A549 (cell line): ENCODE results near the gene CLEC16A. TPM values are rescaled to one million over a fixed set of nuclear protein-coding genes. Genes with fewer than 3 reads are reported as not detected.

Source experiments
- ATAC-seq, 2 experiments: fragments of 200-7000 bp in 1 of 2; fragments of >200 bp in 1 of 2; cut with Nextera tagmentation in 1 of 2; cut with Tn5 transposase in 1 of 2; 3 replicates each; pipeline versions ENCODE4 v1.8.0 to v1.9.1; 2018 to 2020; ENCODE audit warnings: mild to moderate bottlenecking in 1 of 2, moderate library complexity in 1 of 2
- CTCF ChIA-PET: fragments of 300-600 bp; sonication (Branson Sonifier 250); formaldehyde crosslinking; extraction: SDS; loops from one replicate; lab custom pipeline; 2021; ENCODE audit warnings: antibody characterized with exemption, inconsistent platforms; lab: Yijun Ruan, JAX
- POLR2A ChIA-PET: fragments of 350-600 bp; formaldehyde crosslinking; extraction: SDS; loops from one replicate; lab custom pipeline; 2021; ENCODE audit warnings: antibody characterized with exemption, inconsistent platforms; lab: Yijun Ruan, JAX
- DNase-seq, 2 experiments: peaks; one replicate each; pipeline versions ENCODE4 v3.0.0 to v3.0.0-alpha.2; 2011 to 2016; ENCODE audit warnings: low read depth in 1 of 2, low spot score in 1 of 2
- FAIRE-seq: peaks from 2 replicates; lab custom pipeline; 2011; peaks lifted over from hg19 to GRCh38; lab: Jason Lieb, UNC
- H3K27ac ChIP-seq, 2 experiments: fragments of >200 bp; sonication (Bioruptor Twin); formaldehyde crosslinking; 3 replicates each; pipeline ENCODE4 v1.5.1; 2016 to 2017
- H3K4me1 ChIP-seq: fragments of >200 bp; sonication (Bioruptor Twin); formaldehyde crosslinking; 3 replicates; pipeline ENCODE4 v1.6.1; 2016
- H3K4me2 ChIP-seq: fragments of >200 bp; sonication (Bioruptor Twin); formaldehyde crosslinking; 3 replicates; pipeline ENCODE4 v1.6.1; 2016
- H3K4me3 ChIP-seq: fragments of >200 bp; sonication (Bioruptor Twin); formaldehyde crosslinking; 3 replicates; pipeline ENCODE4 v1.5.1; 2016
- H3K9me3 ChIP-seq: fragments of >200 bp; sonication (Bioruptor Twin); formaldehyde crosslinking; 3 replicates; pipeline ENCODE4 v1.6.1; 2016
- BCL3 ChIP-seq: fragments of >200 bp; sonication (Bioruptor Twin); formaldehyde crosslinking; IDR thresholded peaks from 3 replicates; pipeline ENCODE4 v1.6.1; 2016
- CEBPB ChIP-seq, 2 experiments: fragments of >200 bp in 1 of 2; sonication (Bioruptor Twin) in 1 of 2; formaldehyde crosslinking in 1 of 2; IDR thresholded peaks; 2 replicates each; pipeline ENCODE4 v1.6.1; 2012 to 2016
- CHD4 ChIP-seq: fragments of 200-600 bp; sonication (generic); IDR thresholded peaks from 2 replicates; pipeline ENCODE4 v1.6.1; 2016; ENCODE audit warnings: antibody characterized with exemption, mild to moderate bottlenecking, borderline replicate concordance
- E2F6 ChIP-seq: IDR thresholded peaks from 2 replicates; pipeline ENCODE4 v1.6.1; 2012; ENCODE audit warnings: low read depth, borderline replicate concordance
- EHF ChIP-seq: fragments of 250-450 bp; sonication (Bioruptor Pico); IDR thresholded peaks from 2 replicates; pipeline ENCODE4 v1.5.0; 2020; ENCODE audit warnings: mild to moderate bottlenecking
- GATA3 ChIP-seq: IDR thresholded peaks from 2 replicates; pipeline ENCODE4 v1.6.1; 2012; ENCODE audit warnings: borderline replicate concordance
- HOXB13 ChIP-seq: fragments of 250-450 bp; sonication (Bioruptor Pico); IDR thresholded peaks from 2 replicates; pipeline ENCODE4 v1.5.0; 2020; ENCODE audit warnings: low read depth, mild to moderate bottlenecking, moderate library complexity
- HOXB5 ChIP-seq: fragments of 250-450 bp; sonication (Bioruptor Pico); IDR thresholded peaks from 2 replicates; pipeline ENCODE4 v1.5.0; 2020; ENCODE audit warnings: mild to moderate bottlenecking, moderate library complexity
- JUNB ChIP-seq: fragments of >200 bp; sonication (Bioruptor Twin); formaldehyde crosslinking; IDR thresholded peaks from 2 replicates; pipeline ENCODE4 v1.6.1; 2016
- MAFK ChIP-seq: fragments of 450-650 bp; IDR thresholded peaks from 2 replicates; pipeline ENCODE4 v1.6.1; 2014; ENCODE audit not compliant: partially characterized antibody
- MAZ ChIP-seq: fragments of 150-350 bp; IDR thresholded peaks from 2 replicates; pipeline ENCODE4 v1.6.1; 2014; ENCODE audit warnings: antibody characterized with exemption, low read depth, low read length, borderline replicate concordance
- MYC ChIP-seq: IDR thresholded peaks from 2 replicates; pipeline ENCODE4 v1.6.1; 2012; ENCODE audit warnings: mild to moderate bottlenecking, inconsistent platforms, low read length, improper control_type of control experiment, borderline replicate concordance
- NPAS2 ChIP-seq: fragments of 250-450 bp; sonication (Bioruptor Pico); IDR thresholded peaks from 2 replicates; pipeline ENCODE4 v1.8.0; 2022; ENCODE audit warnings: mild to moderate bottlenecking, moderate library complexity, borderline replicate concordance
- NR3C1 ChIP-seq: fragments of >200 bp; sonication (Bioruptor Twin); formaldehyde crosslinking; IDR thresholded peaks from 3 replicates; pipeline ENCODE4 v1.6.1; 2017
- PBX3 ChIP-seq: IDR thresholded peaks from 2 replicates; pipeline ENCODE4 v1.6.1; 2012
- POLR2A ChIP-seq: IDR thresholded peaks from 2 replicates; pipeline ENCODE4 v1.6.1; 2012; ENCODE audit warnings: mild to moderate bottlenecking, low read length
- RFX5 ChIP-seq: fragments of 450-650 bp; IDR thresholded peaks from 2 replicates; pipeline ENCODE4 v1.7.1; 2014; ENCODE audit warnings: antibody characterized with exemption, mild to moderate bottlenecking, moderate library complexity
- SMC3 ChIP-seq: fragments of >200 bp; sonication (Bioruptor Twin); formaldehyde crosslinking; IDR thresholded peaks from 3 replicates; pipeline ENCODE4 v1.6.1; 2018; ENCODE audit warnings: inconsistent platforms
- TFCP2L1 ChIP-seq: fragments of 250-450 bp; sonication (Bioruptor Pico); IDR thresholded peaks from 2 replicates; pipeline ENCODE4 v1.5.0; 2021; ENCODE audit warnings: mild to moderate bottlenecking
- USF2 ChIP-seq: fragments of 450-650 bp; IDR thresholded peaks from 2 replicates; pipeline ENCODE4 v1.6.1; 2014; ENCODE audit warnings: antibody characterized with exemption
- ZC3H11A ChIP-seq: fragments of 450-650 bp; IDR thresholded peaks from 2 replicates; pipeline ENCODE4 v1.6.1; 2014; ENCODE audit warnings: antibody characterized with exemption, mild to moderate bottlenecking
- ZFP36 ChIP-seq: fragments of 450-650 bp; IDR thresholded peaks from 2 replicates; pipeline ENCODE4 v1.6.1; 2014; ENCODE audit warnings: borderline replicate concordance; ENCODE audit not compliant: partially characterized antibody
- WGBS: methylation state at CpG from one replicate; pipeline ENCODE4 v1.1.6; 2017; ENCODE audit errors: missing lambda C conversion rate; 5-methylcytosine and 5-hydroxymethylcytosine counted together
- polyA plus RNA-seq, 4 experiments: library from polyadenylated mRNA; depleted of rRNA in 3 of 4; stranded (reverse); fragments of >200 nt; fragmentation: RNase III in 1 of 4; extraction: RNeasy Plus Mini Kit Qiagen cat#74134 plus additional on column Dnase treatment in 1 of 4; gene quantifications; 2 replicates in 3 of 4; 3 replicates in 1 of 4; pipeline ENCODE4 v1.2.3, GENCODE V29; 2011 to 2017

CLEC16A gene
- polyA plus RNA-seq, 2 of the 4 experiments (the other 2 are of a cell fraction) = 8.3 to 10.4 TPM

DNA sequence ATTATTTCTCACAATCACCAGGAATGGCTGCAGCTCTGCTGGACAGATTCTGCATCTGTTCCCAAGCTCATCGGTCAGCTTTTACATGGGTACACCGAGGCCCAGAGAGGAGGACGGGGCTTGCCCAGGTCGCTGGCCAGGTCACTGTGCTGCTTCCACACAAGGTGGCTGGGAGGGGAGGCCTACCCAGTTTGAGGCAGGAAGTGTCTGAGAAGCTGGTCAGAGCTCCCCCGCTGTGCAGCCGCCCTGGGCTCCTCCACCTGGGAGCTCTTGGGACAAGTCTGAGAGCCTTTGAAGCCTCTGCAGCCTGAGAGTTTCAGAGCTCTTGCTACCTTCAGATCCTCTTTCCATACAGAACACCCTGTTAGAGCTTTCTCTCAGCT is 143.3 kb downstream of the CLEC16A start:
- CTCF ChIA-PET = interaction anchor here (0.7 to 1.4 kb wide), 5 partner anchors 9 to 123 kb away, joined by 3 to 4 read pairs (median 3); no protein-coding TSS in a partner anchor

DNA sequence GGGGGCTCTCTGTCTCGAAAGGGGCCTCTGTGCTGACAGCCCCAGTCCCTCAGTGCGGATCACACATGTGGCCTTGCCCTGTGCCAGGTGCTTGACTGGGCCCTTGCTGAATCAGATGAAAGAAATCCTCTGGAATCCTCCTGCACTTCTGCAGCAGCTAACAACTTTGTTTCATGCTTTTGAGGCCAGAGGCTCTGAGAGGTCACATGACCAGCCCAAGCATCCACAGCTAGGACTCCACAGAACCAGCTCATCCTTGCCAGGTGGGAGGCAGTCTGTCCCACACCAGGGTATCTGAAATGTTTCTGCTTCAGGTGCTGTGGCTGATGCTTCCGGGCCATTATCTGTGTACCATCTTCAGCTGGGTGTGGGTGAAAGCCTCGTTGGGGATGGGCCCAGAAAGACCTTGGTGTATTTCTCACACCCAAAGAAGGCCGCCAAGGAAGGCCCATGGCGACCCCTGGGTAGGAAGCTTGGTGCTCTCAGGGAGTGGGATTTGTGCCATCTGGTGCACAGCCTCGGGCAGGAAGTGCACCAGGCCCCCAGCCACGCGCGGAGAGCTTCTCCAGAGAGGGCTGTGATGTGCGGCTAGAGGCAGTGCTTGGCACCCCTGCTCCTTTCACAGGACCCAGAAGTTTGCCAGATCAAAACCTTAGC is 143.8 kb downstream of the CLEC16A start:
- DNase-seq = no peak
- WGBS = 81% methylated on average over 8 of the region's 11 CpGs
- POLR2A ChIA-PET = no interaction called here
- Histone ChIP-seq H3K4me3 (no peak overlapping the region), H3K9me3 (no peaks in the 10 kb centered on the region), H3K4me2 (no peak overlapping the region), H3K4me1 (no peaks in the 10 kb centered on the region), H3K27ac (no peak overlapping the region)
- CTCF ChIA-PET = interaction anchor here (0.7 to 1.4 kb wide), 5 partner anchors 9 to 124 kb away, joined by 3 to 4 read pairs (median 3); no protein-coding TSS in a partner anchor
- no peak for ATAC-seq
- no peak for FAIRE-seq
- no peak for TF ChIP-seq JUNB
- TF ChIP-seq USF2 = peak; percentile 22; the same call in 1 of the 2 replicates
- no peak for TF ChIP-seq CEBPB (IDR thresholded peaks at IDR 0.05)
- TF ChIP-seq PBX3 = no peak

More for the DNA sequence above, 143.3 kb downstream of the CLEC16A start:
- ATAC-seq (no peak), FAIRE-seq (no peak), DNase-seq (no peak)
- Histone ChIP-seq H3K4me2 (no peak overlapping the region), H3K27ac (no peak overlapping the region), H3K9me3 (no peaks in the 10 kb centered on the region), H3K4me1 (no peaks in the 10 kb centered on the region), H3K4me3 (no peak overlapping the region)
- 83% methylated on average over 6 of the region's 6 CpGs for WGBS
- POLR2A ChIA-PET = no interaction called here
- TF ChIP-seq POLR2A = no peak
- TF ChIP-seq CEBPB (IDR thresholded peaks at IDR 0.05) = no peak
- no peak for TF ChIP-seq ZFP36
- TF ChIP-seq MYC = no peak
- no peak for TF ChIP-seq PBX3
- TF ChIP-seq E2F6 = no peak
- TF ChIP-seq NR3C1 = no peak
- no peak for TF ChIP-seq SMC3
- no peak for TF ChIP-seq HOXB5
- no peak for TF ChIP-seq NPAS2 (CRISPR knock-in tag)
- no peak for TF ChIP-seq MAZ
- TF ChIP-seq CHD4 = no peak
- TF ChIP-seq ZC3H11A = no peak
- no peak for TF ChIP-seq HOXB13
- TF ChIP-seq TFCP2L1 (CRISPR knock-in tag) = no peak
- TF ChIP-seq BCL3 = no peak
- TF ChIP-seq RFX5 = no peak
- no peak for TF ChIP-seq EHF (CRISPR knock-in tag)
- TF ChIP-seq MAFK = no peak
- no peak for TF ChIP-seq GATA3
